PC-9 (cell line): ENCODE data around the gene TTR. TPM values are rescaled to one million over a fixed set of nuclear protein-coding genes. Genes with fewer than 3 reads are reported as not detected.

Experiments
- Bru-seq: library from RNA; stranded (reverse); fragments of 400-500 nt; gene quantifications from one replicate; lab custom pipeline; 2021; lab: Mats Ljungman, UMichigan
- BruChase-seq, 2 experiments: library from RNA; stranded (reverse); fragments of 400-500 nt; gene quantifications; one replicate each; lab custom pipeline; 2021; lab: Mats Ljungman, UMichigan
- BruUV-seq: library from RNA; stranded (reverse); fragments of 400-500 nt; replicated peaks from 2 replicates; lab custom pipeline; 2021; lab: Mats Ljungman, UMichigan
- CTCF ChIA-PET: fragments of 300-600 bp; sonication (Branson Sonifier 250); formaldehyde crosslinking; loops from one replicate; lab custom pipeline; 2022; ENCODE audit warnings: antibody characterized with exemption; lab: Charles Lee
- POLR2A ChIA-PET: fragments of 300-600 bp; sonication (Branson Sonifier 250); formaldehyde crosslinking; loops from one replicate; lab custom pipeline; 2022; ENCODE audit warnings: antibody characterized with exemption; ENCODE audit not compliant: unreplicated experiment; lab: Charles Lee
- DNase-seq, 2 experiments: peaks; one replicate each; pipeline versions ENCODE4 v3.0.0 to v3.0.0-alpha.2; 2015 to 2022; ENCODE audit warnings: mixed read lengths in 1 of 2
- H2AFZ ChIP-seq: fragments of 200-600 bp; sonication (generic); 2 replicates; pipeline ENCODE4 v1.8.1; 2017; ENCODE audit warnings: antibody characterized with exemption
- H3F3A ChIP-seq: fragments of 200-600 bp; sonication (generic); 2 replicates; pipeline ENCODE4 v1.8.1; 2017; ENCODE audit warnings: antibody characterized with exemption, mild to moderate bottlenecking, low read depth; ENCODE audit not compliant: insufficient read depth
- H3K27ac ChIP-seq: fragments of 200-600 bp; sonication (generic); 2 replicates; pipeline ENCODE4 v1.6.1; 2016; ENCODE audit warnings: mixed run types
- H3K27me3 ChIP-seq: fragments of 200-600 bp; sonication (generic); 2 replicates; pipeline ENCODE4 v1.6.1; 2016; ENCODE audit warnings: low read depth, mixed run types; ENCODE audit not compliant: insufficient read depth
- H3K36me3 ChIP-seq: fragments of 200-600 bp; sonication (generic); 2 replicates; pipeline ENCODE4 v1.6.1; 2016; ENCODE audit warnings: low read depth, mixed run types
- H3K4me1 ChIP-seq: fragments of 200-600 bp; sonication (generic); replicated peaks from 2 replicates; pipeline ENCODE4 v1.6.1; 2016; ENCODE audit warnings: mixed run types; ENCODE audit not compliant: insufficient read depth
- H3K4me2 ChIP-seq: fragments of 200-600 bp; sonication (generic); 2 replicates; pipeline ENCODE4 v1.6.1; 2017; ENCODE audit warnings: mixed run types
- H3K4me3 ChIP-seq: fragments of 200-600 bp; sonication (generic); 2 replicates; pipeline ENCODE4 v1.6.1; 2016; ENCODE audit warnings: mixed run types
- H3K79me2 ChIP-seq: fragments of 200-600 bp; sonication (generic); 2 replicates; pipeline ENCODE4 v1.6.1; 2017; ENCODE audit warnings: low read depth, mixed run types
- H3K9me2 ChIP-seq: fragments of 200-600 bp; sonication (generic); 2 replicates; pipeline ENCODE4 v1.8.1; 2017; ENCODE audit warnings: mild to moderate bottlenecking; ENCODE audit not compliant: insufficient read depth
- H3K9me3 ChIP-seq: fragments of 200-600 bp; sonication (generic); 2 replicates; pipeline ENCODE4 v1.8.1; 2016; ENCODE audit warnings: low read depth; ENCODE audit not compliant: insufficient read depth
- H4K20me1 ChIP-seq: fragments of 200-600 bp; sonication (generic); 2 replicates; pipeline ENCODE4 v1.8.1; 2017; ENCODE audit not compliant: insufficient read depth
- CTCF ChIP-seq: fragments of 200-600 bp; sonication (generic); conservative IDR thresholded peaks from 2 replicates; pipeline ENCODE4 v1.6.1; 2017; ENCODE audit warnings: mixed run types, antibody characterized with exemption, mild to moderate bottlenecking, moderate library complexity
- EZH2 ChIP-seq: fragments of 200-600 bp; sonication (generic); IDR thresholded peaks from 2 replicates; pipeline ENCODE4 v1.8.0; 2017; ENCODE audit warnings: antibody characterized with exemption, low read depth
- intact Hi-C: fragments of 100-400 bp; cut with micrococcal nuclease; formaldehyde crosslinking; loops from one replicate; pipeline ENCODE4 v1.10.0; 2022; ENCODE audit not compliant: unreplicated experiment
- long read RNA-seq: library from polyadenylated mRNA; stranded (forward); transcript quantifications from one replicate; pipeline ENCODE4 v2.0.0, GENCODE V29; 2022
- total RNA-seq: library from RNA; stranded (reverse); gene quantifications from 2 replicates; pipeline ENCODE4 v1.2.3, GENCODE V29; 2021

The TTR gene
- total RNA-seq (not detected in 2 replicates), Bru-seq, nascent RNA (not detected), BruChase-seq, experiment 1, labeled RNA remaining after a 2-hour chase (percentile 4 among the genes with signal in this experiment), BruChase-seq, experiment 2, labeled RNA remaining after a 6-hour chase (not detected)
- long read RNA-seq, result 0 reads

- DNase-seq, result no peak
- Histone ChIP-seq H4K20me1 (no peaks in the 10 kb centered on the region), H3K9me3 (no peaks in the 10 kb centered on the region), H2AFZ (no peak within 1 kb of the TSS), H3K27ac (no peak within 1 kb of the TSS), H3K9me2 (no peaks in the 10 kb centered on the region), H3K4me1 (no peaks in the 10 kb centered on the region), H3K27me3 (no peaks in the 10 kb centered on the region), H3K36me3 (no peaks in the 10 kb centered on the region), H3K4me2 (no peak within 1 kb of the TSS), H3K79me2 (no peaks in the 10 kb centered on the region), H3K4me3 (no peak within 1 kb of the TSS), H3F3A (no peaks in the 10 kb centered on the region)
- BruUV-seq, result no TSS peak
- ChIA-PET CTCF (no interaction called here), POLR2A (no interaction called here)
- intact Hi-C loops, result no loop called here
- TF ChIP-seq EZH2 (no peak), CTCF (no peak)
Observed at GRCh38 chr18:31591628-31592027, at the start of gene TTR. TSS of gene TTR (plus strand) at chr18:31591877. CDS start at chr18:31591903, 26 bp downstream.

- no peak overlapping the region for H3K4me2 ChIP-seq
- H3K9me3 ChIP-seq, result no peaks in the 10 kb centered on the region
- no TSS peak for BruUV-seq
- H3K9me2 ChIP-seq, result no peaks in the 10 kb centered on the region
- no peaks in the 10 kb centered on the region for H3K27me3 ChIP-seq
- H3K79me2 ChIP-seq, result no peaks in the 10 kb centered on the region
- no peaks in the 10 kb centered on the region; the same call in 1 of the 2 replicates for H3K36me3 ChIP-seq
- no peak overlapping the region for H2AFZ ChIP-seq
- CTCF ChIA-PET, result no interaction called here
- no peak for DNase-seq
- H3K4me3 ChIP-seq, result no peak overlapping the region
- H3F3A ChIP-seq, result no peaks in the 10 kb centered on the region
- no peak overlapping the region for H3K27ac ChIP-seq
- intact Hi-C loops, result no loop called here
- H4K20me1 ChIP-seq, result no peaks in the 10 kb centered on the region
- POLR2A ChIA-PET, result no interaction called here
- no peaks in the 10 kb centered on the region for H3K4me1 ChIP-seq
- TF ChIP-seq CTCF, result no peak
- no peak for TF ChIP-seq EZH2
Observed at GRCh38 chr18:31546476-31546875, 45.2 kb upstream of the TTR start.

- intact Hi-C loops, result no loop called here
- BruUV-seq, result no TSS peak
- no peak for DNase-seq
- H3K4me3 ChIP-seq, result no peak overlapping the region
- no peaks in the 10 kb centered on the region for H3K27me3 ChIP-seq
- no peaks in the 10 kb centered on the region for H4K20me1 ChIP-seq
- ChIA-PET POLR2A (interaction anchor here (0.7 kb wide), 1 partner anchor 10 kb away, joined by 11 read pairs; no protein-coding TSS in a partner anchor), CTCF (no interaction called here)
- no peak for TF ChIP-seq CTCF
- H2AFZ ChIP-seq, result no peak overlapping the region
- H3K9me2 ChIP-seq, result no peaks in the 10 kb centered on the region
- H3K4me2 ChIP-seq, result no peak overlapping the region
- no peak overlapping the region for H3K27ac ChIP-seq
- no peaks in the 10 kb centered on the region for H3K79me2 ChIP-seq
- H3K36me3 ChIP-seq, result no peaks in the 10 kb centered on the region
- H3K9me3 ChIP-seq, result no peaks in the 10 kb centered on the region
- H3F3A ChIP-seq, result no peaks in the 10 kb centered on the region
- H3K4me1 ChIP-seq, result no peaks in the 10 kb centered on the region
Observed at GRCh38 chr18:31548853-31549252, 42.8 kb upstream of the TTR start.
